Esophagus muscularis mucosa (tissue), 3 donors: ENCODE measurements around the gene THRB.

Source experiments
- POLR2AphosphoS5 ChIP-seq, 2 donors: sonication (generic); formaldehyde crosslinking; IDR thresholded peaks; one replicate each; pipeline ENCODE4 v1.6.1; 2017; ENCODE audit warnings: antibody characterized with exemption in 2 of 2
- TF ChIP-seq, protein P1 (sequence below), 3 experiments: fragments of 200-600 bp in 2 of 3; fragments of 450-650 bp in 1 of 3; sonication (generic) in 2 of 3; IDR thresholded peaks; one replicate each; pipeline ENCODE4 v1.5.1; 2017 to 2019; ENCODE audit warnings: antibody characterized with exemption in 3 of 3, mild to moderate bottlenecking in 2 of 3, moderate library complexity in 1 of 3

DNA sequence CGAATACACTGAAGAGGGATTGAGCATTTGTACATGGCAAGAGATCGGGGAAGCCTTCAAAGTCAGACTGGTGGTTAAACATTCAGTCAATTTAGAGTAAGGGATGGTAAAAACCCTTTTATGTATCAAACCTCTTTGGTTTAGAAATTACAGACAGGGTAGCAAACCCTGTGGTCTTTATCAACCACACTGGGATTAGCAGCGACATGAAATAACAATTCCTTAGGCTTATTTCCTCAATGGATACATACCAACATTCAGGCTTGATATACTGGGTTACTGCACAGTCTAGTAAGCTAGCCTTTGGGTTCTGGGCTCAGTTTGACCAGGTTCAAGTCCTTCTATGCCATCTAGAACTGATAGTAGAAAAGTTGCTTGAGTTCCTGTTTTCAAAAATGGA, 127.4 kb downstream of the THRB start:
- TF ChIP-seq, protein P1, sequence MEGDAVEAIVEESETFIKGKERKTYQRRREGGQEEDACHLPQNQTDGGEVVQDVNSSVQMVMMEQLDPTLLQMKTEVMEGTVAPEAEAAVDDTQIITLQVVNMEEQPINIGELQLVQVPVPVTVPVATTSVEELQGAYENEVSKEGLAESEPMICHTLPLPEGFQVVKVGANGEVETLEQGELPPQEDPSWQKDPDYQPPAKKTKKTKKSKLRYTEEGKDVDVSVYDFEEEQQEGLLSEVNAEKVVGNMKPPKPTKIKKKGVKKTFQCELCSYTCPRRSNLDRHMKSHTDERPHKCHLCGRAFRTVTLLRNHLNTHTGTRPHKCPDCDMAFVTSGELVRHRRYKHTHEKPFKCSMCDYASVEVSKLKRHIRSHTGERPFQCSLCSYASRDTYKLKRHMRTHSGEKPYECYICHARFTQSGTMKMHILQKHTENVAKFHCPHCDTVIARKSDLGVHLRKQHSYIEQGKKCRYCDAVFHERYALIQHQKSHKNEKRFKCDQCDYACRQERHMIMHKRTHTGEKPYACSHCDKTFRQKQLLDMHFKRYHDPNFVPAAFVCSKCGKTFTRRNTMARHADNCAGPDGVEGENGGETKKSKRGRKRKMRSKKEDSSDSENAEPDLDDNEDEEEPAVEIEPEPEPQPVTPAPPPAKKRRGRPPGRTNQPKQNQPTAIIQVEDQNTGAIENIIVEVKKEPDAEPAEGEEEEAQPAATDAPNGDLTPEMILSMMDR (IDR thresholded peaks at IDR 0.05) = no peak
- no peak for TF ChIP-seq POLR2AphosphoS5 (IDR thresholded peaks at IDR 0.05)
